GM12872 (cell line): ENCODE data around the gene TASOR2.

Source experiments
- CTCF ChIP-seq: IDR thresholded peaks from 3 replicates; pipeline ENCODE4 v1.5.1; 2011; ENCODE audit warnings: low read depth, mild to moderate bottlenecking, low read length, moderate library complexity; ENCODE audit not compliant: insufficient read depth

Gene TASOR2

GRCh38 chr10:5666008-5666840, 18.4 kb upstream of the TASOR2 start, which contains the start of gene ASB13:
TSS of gene ASB13 (minus strand) at chr10:5666595. CDS start at chr10:5666551, 44 bp downstream.
- no peak for TF ChIP-seq CTCF

GRCh38 chr10:5666841-5667630, 17.6 kb upstream of the TASOR2 start:
- TF ChIP-seq CTCF, result no peak

- no peak for TF ChIP-seq CTCF
Measured at GRCh38 chr10:5668429-5668828, 16.2 kb upstream of the TASOR2 start.

- TF ChIP-seq CTCF, result no peak
Measured at GRCh38 chr10:5669604-5670003, 15.0 kb upstream of the TASOR2 start.

- TF ChIP-seq CTCF, result no peak
Measured at GRCh38 chr10:5670662-5671375, 13.8 kb upstream of the TASOR2 start.

GRCh38 chr10:5678397-5679036, 6.1 kb upstream of the TASOR2 start:
- no peak for TF ChIP-seq CTCF
